Epithelial cell of proximal tubule (primary cell): ENCODE results near the gene SLC9A6. TPM values are rescaled to one million over a fixed set of nuclear protein-coding genes. Genes with fewer than 3 reads are reported as not detected.
"Not testable (repeated sequence)": the region's sequence is repeated elsewhere in the genome, so short reads cannot be mapped to it uniquely, and the experiment has no call there.

ENCODE experiments used
- DNase-seq: peaks from one replicate; pipeline ENCODE4 v3.0.0-alpha.2; 2011; ENCODE audit warnings: low read depth
- H3K4me3 ChIP-seq: 2 replicates; pipeline ENCODE4 v1.5.1; 2011; ENCODE audit warnings: low read depth, mild to moderate bottlenecking, low read length
- CTCF ChIP-seq: conservative IDR thresholded peaks from 2 replicates; pipeline ENCODE4 v1.5.1; 2012; ENCODE audit warnings: low read depth, mild to moderate bottlenecking, low read length
- total RNA-seq: library from RNA; depleted of rRNA; stranded (reverse); fragments of >200 nt; gene quantifications from 2 replicates; pipeline ENCODE4 v1.2.3, GENCODE V29; 2015

The SLC9A6 gene
- total RNA-seq, 1 donor from 2014 or later, result 9.1 TPM

GRCh38 chrX:136065044-136065671 is 79.9 kb downstream of the SLC9A6 start:
- H3K4me3 ChIP-seq, result no peak overlapping the region
- TF ChIP-seq CTCF, result no peak
- peak; percentile 48 for DNase-seq

GRCh38 chrX:136067097-136067496 is 81.9 kb downstream of the SLC9A6 start:
- H3K4me3 ChIP-seq, result no peak overlapping the region
- TF ChIP-seq CTCF, result no peak
- no peak for DNase-seq

GRCh38 chrX:136067966-136068365 is 82.7 kb downstream of the SLC9A6 start:
- DNase-seq, result no peak
- TF ChIP-seq CTCF, result no peak
- no peak overlapping the region for H3K4me3 ChIP-seq

- TF ChIP-seq CTCF, result no peak
- no peak for DNase-seq
- no peak overlapping the region for H3K4me3 ChIP-seq
These were observed 91.7 kb downstream of the SLC9A6 start for GRCh38 chrX:136076942-136077341.

GRCh38 chrX:136080766-136081165 is 95.5 kb downstream of the SLC9A6 start:
- TF ChIP-seq CTCF, result no peak
- no peak for DNase-seq
- H3K4me3 ChIP-seq, result no peak overlapping the region

- no peak for TF ChIP-seq CTCF
- no peak for DNase-seq
- H3K4me3 ChIP-seq, result no peak overlapping the region
These were observed 101.3 kb downstream of the SLC9A6 start for GRCh38 chrX:136086521-136086920.

GRCh38 chrX:136091898-136092297 is 106.7 kb downstream of the SLC9A6 start:
- not testable (repeated sequence) for DNase-seq, H3K4me3 ChIP-seq
